Breast epithelium (tissue), 4 donors: ENCODE data around the gene BACH2. TPM values are rescaled to one million over a fixed set of nuclear protein-coding genes. Genes with fewer than 3 reads are reported as not detected.

Experiments used
- DNase-seq, 2 donors: peaks; one replicate each; pipeline ENCODE4 v3.0.0-alpha.2; 2019; ENCODE audit warnings: low spot score in 2 of 2
- H3K27ac ChIP-seq, 2 donors: fragments of 200-600 bp; sonication (generic) in 1 of 2; one replicate each; pipeline ENCODE4 v1.5.1; 2016 to 2019; ENCODE audit warnings: mild to moderate bottlenecking in 1 of 2
- H3K27me3 ChIP-seq, 2 donors: fragments of 200-600 bp; sonication (generic) in 1 of 2; one replicate each; pipeline versions ENCODE4 v1.5.1 to v1.6.0; 2017 to 2019; ENCODE audit warnings: control low read depth in 1 of 2, mild to moderate bottlenecking in 1 of 2
- H3K36me3 ChIP-seq: fragments of 200-600 bp; one replicate; pipeline ENCODE4 v1.5.1; 2019
- H3K4me1 ChIP-seq, 2 donors: fragments of 200-600 bp; sonication (generic); one replicate each; pipeline ENCODE4 v1.5.1; 2016 to 2019; ENCODE audit warnings: control low read depth in 1 of 2
- H3K4me3 ChIP-seq, 3 donors: fragments of 200-600 bp; sonication (generic); 1 replicate in 2 of 3; 2 replicates in 1 of 3; pipeline ENCODE4 v1.5.1; 2016 to 2019; ENCODE audit warnings: mild to moderate bottlenecking in 3 of 3, moderate library complexity in 2 of 3
- H3K9me3 ChIP-seq, 2 donors: fragments of 200-600 bp; sonication (generic) in 1 of 2; one replicate each; pipeline ENCODE4 v1.5.1; 2016 to 2019; ENCODE audit warnings: control low read depth in 1 of 2
- POLR2A ChIP-seq: fragments of 450-650 bp; IDR thresholded peaks from one replicate; pipeline ENCODE4 v1.6.1; 2016; ENCODE audit warnings: antibody characterized with exemption, mild to moderate bottlenecking, moderate library complexity
- POLR2AphosphoS5 ChIP-seq, 3 donors: sonication (generic); formaldehyde crosslinking; IDR thresholded peaks; one replicate each; pipeline ENCODE4 v1.6.1; 2017; ENCODE audit warnings: antibody characterized with exemption in 3 of 3
- intact Hi-C: fragments of 100-400 bp; cut with DNase I; formaldehyde crosslinking; loops from one replicate; pipeline ENCODE4 v1.15.1; 2023; ENCODE audit warnings: low total_unique reads
- total RNA-seq, 3 donors: library from RNA; depleted of rRNA; stranded (reverse); fragments of >200 nt; gene quantifications; one replicate each; pipeline ENCODE4 v1.1.0, GENCODE V29; 2016
- TF ChIP-seq, protein P1 (sequence below), 3 donors: fragments of 450-650 bp; IDR thresholded peaks; one replicate each; pipeline ENCODE4 v1.5.1; 2016 to 2017; ENCODE audit warnings: antibody characterized with exemption in 3 of 3, mild to moderate bottlenecking in 3 of 3, moderate library complexity in 3 of 3

BACH2 gene
- total RNA-seq, 3 donors from 2014 or later, result 6.2 to 13.8 (median 7.0) TPM

DNA sequence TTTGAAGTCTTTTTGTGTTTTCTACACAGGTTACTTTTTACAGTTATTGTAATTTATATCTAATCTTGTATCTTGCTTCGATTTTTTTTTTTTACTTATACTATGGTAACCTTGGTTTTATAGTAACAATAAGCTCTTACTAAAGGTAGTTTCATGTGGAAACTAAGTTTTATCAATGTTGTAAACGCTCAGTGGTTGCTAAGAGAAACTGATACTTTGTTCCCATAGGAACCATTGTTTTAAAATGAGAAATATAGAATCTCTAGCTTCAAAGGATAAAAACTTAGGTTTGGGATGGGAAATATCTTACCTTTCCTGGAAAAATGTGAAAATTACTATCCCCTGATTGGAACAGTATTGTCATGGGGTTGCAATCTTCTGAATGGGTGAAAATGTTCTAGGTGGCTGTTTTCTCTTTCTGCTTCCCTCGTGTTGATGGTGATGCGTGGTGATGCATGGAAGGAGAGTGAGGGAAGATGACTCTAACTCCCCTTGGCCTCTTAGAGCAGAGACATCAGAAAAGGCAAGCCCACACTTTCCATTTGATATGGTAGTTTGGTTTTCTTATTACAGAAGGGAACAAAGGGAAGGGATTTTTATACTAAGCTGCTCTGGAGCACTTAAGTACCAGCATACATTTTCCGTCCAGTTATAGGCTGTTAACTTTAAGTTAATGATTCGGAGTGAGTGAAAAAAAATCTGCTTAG, 23.5 kb upstream of the BACH2 start:
- Histone ChIP-seq H3K9me3 (no peaks in the 10 kb centered on the region), H3K36me3 (no peaks in the 10 kb centered on the region), H3K4me3 (no peak overlapping the region), H3K4me1 (no peaks in the 10 kb centered on the region), H3K27ac (no peak overlapping the region), H3K27me3 (no peaks in the 10 kb centered on the region)
- intact Hi-C loops, result no loop called here
- no peak for DNase-seq
- TF ChIP-seq, protein P1, sequence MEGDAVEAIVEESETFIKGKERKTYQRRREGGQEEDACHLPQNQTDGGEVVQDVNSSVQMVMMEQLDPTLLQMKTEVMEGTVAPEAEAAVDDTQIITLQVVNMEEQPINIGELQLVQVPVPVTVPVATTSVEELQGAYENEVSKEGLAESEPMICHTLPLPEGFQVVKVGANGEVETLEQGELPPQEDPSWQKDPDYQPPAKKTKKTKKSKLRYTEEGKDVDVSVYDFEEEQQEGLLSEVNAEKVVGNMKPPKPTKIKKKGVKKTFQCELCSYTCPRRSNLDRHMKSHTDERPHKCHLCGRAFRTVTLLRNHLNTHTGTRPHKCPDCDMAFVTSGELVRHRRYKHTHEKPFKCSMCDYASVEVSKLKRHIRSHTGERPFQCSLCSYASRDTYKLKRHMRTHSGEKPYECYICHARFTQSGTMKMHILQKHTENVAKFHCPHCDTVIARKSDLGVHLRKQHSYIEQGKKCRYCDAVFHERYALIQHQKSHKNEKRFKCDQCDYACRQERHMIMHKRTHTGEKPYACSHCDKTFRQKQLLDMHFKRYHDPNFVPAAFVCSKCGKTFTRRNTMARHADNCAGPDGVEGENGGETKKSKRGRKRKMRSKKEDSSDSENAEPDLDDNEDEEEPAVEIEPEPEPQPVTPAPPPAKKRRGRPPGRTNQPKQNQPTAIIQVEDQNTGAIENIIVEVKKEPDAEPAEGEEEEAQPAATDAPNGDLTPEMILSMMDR (IDR thresholded peaks at IDR 0.05), result no peak

DNA sequence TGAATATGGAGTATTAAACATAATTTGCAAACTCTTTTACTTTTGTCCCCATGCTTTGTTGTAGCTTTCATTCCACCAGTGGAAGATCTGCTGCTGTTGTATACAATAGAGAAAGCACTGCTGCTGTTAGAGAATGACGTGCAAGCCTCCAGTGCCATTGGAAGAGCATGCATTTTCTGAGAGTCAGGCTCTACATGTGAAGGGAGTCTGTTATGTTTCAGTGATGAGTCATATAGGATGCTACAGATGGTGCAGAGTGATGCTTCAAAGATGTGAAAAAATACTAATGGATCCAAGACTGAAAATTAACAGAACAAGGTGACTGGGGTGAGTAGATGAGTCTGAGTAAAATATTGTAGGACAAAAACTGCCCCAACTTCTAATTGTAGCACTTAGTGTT, 22.4 kb upstream of the BACH2 start:
- no peak for TF ChIP-seq POLR2AphosphoS5 (IDR thresholded peaks at IDR 0.05)
- TF ChIP-seq POLR2A, result no peak
- TF ChIP-seq, protein P1 (IDR thresholded peaks at IDR 0.05), result no peak
- Histone ChIP-seq H3K4me3 (no peak overlapping the region), H3K9me3 (no peaks in the 10 kb centered on the region), H3K4me1 (no peaks in the 10 kb centered on the region), H3K36me3 (no peaks in the 10 kb centered on the region), H3K27me3 (no peaks in the 10 kb centered on the region), H3K27ac (no peak overlapping the region)
- intact Hi-C loops, result no loop called here
- DNase-seq, result no peak

DNA sequence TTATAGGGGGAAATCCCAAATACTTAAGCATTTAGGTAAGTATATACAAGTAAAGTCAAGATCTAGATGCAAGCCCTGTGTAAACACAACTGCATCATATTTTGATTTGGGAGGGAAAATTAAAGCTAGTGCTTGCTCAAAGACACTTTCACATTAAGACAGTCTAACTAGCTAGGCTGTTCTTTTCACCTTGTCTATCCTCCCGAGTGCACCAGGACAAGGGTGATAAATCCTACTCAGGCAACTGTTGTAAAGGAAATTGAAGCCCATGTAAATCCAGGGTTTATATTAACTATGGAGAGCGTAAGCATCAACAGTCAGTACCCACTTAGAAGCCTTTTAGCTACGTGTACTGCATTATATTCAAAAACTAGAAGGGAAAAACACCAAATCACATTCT, 19.3 kb upstream of the BACH2 start:
- no peaks in the 10 kb centered on the region for H3K27me3 ChIP-seq
- DNase-seq, result no peak
- TF ChIP-seq POLR2A, result no peak
- TF ChIP-seq, protein P1 (IDR thresholded peaks at IDR 0.05), result no peak
- TF ChIP-seq POLR2AphosphoS5 (IDR thresholded peaks at IDR 0.05), result no peak
- no peaks in the 10 kb centered on the region for H3K36me3 ChIP-seq
- no peak overlapping the region for H3K4me3 ChIP-seq
- no peak overlapping the region for H3K27ac ChIP-seq
- H3K9me3 ChIP-seq, result no peaks in the 10 kb centered on the region
- intact Hi-C loops, result no loop called here
- H3K4me1 ChIP-seq, result no peaks in the 10 kb centered on the region

DNA sequence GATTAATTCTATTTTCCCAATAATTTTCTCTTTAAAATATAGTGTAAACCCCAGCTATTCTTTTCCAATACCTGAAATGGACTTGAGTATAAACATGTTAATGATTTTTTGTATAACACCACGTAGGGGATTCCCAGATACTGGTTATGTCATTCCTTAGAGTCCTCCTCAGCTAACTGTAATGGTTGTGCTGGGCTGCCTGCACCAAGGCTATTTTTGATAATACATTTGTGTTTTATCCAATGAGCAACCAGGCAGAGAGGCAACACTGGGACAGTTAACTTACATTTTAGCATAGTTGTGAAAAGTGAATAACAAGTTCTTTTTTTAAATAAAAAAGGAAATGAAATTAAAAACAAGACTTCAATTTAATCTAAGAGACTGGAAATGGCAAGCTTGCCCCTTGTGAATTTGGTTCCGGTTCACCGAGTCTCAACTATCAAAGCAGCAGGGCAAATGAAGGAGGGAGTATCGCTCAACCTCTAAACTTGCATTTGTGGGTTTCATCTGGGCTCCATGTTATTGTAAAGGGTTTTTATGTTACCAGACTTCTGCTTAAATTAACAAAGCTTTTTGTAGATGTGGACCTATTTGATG, 18.8 kb upstream of the BACH2 start:
- Histone ChIP-seq H3K27ac (no peak overlapping the region), H3K9me3 (no peaks in the 10 kb centered on the region), H3K4me3 (no peak overlapping the region), H3K4me1 (no peaks in the 10 kb centered on the region), H3K27me3 (no peaks in the 10 kb centered on the region), H3K36me3 (no peaks in the 10 kb centered on the region)
- DNase-seq, result no peak
- intact Hi-C loops, result no loop called here
- TF ChIP-seq POLR2A (no peak), POLR2AphosphoS5 (IDR thresholded peaks at IDR 0.05) (no peak)
- TF ChIP-seq, protein P1 (IDR thresholded peaks at IDR 0.05), result no peak

DNA sequence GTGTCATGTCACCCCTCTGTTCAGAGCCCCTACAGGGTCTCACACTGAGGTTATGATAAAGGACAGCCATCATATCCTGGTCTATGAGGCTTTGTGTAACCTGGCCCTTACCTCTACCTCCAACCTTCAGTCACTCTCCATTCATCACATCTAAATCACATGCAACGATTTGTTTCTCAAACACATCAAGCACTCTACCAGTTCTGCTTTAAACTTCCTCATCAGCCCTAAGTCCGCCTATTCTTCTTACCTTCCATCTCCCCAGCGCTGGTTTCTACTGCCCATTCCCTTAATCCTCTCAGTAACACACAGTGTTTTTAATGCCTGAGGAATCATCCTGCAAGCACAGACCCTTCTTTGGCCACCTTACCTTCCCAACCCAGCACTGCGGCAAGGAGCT, 17.9 kb upstream of the BACH2 start:
- no peaks in the 10 kb centered on the region for H3K9me3 ChIP-seq
- DNase-seq, result no peak
- TF ChIP-seq POLR2A (no peak), POLR2AphosphoS5 (IDR thresholded peaks at IDR 0.05) (no peak)
- TF ChIP-seq, protein P1 (IDR thresholded peaks at IDR 0.05), result no peak
- no peaks in the 10 kb centered on the region for H3K27me3 ChIP-seq
- intact Hi-C loops, result no loop called here
- H3K27ac ChIP-seq, result no peak overlapping the region
- no peaks in the 10 kb centered on the region for H3K36me3 ChIP-seq
- no peak overlapping the region for H3K4me3 ChIP-seq
- H3K4me1 ChIP-seq, result no peaks in the 10 kb centered on the region
